ENCODE results near the gene OR4D11. TPM values are rescaled to one million over a fixed set of nuclear protein-coding genes. Genes with fewer than 3 reads are reported as not detected.

OR4D11 gene
- total and polyA plus RNA-seq, 2 of the 13 experiments (the other 11 are each of a cell fraction or from before 2014, with no cell fraction given), result not detected

DNA sequence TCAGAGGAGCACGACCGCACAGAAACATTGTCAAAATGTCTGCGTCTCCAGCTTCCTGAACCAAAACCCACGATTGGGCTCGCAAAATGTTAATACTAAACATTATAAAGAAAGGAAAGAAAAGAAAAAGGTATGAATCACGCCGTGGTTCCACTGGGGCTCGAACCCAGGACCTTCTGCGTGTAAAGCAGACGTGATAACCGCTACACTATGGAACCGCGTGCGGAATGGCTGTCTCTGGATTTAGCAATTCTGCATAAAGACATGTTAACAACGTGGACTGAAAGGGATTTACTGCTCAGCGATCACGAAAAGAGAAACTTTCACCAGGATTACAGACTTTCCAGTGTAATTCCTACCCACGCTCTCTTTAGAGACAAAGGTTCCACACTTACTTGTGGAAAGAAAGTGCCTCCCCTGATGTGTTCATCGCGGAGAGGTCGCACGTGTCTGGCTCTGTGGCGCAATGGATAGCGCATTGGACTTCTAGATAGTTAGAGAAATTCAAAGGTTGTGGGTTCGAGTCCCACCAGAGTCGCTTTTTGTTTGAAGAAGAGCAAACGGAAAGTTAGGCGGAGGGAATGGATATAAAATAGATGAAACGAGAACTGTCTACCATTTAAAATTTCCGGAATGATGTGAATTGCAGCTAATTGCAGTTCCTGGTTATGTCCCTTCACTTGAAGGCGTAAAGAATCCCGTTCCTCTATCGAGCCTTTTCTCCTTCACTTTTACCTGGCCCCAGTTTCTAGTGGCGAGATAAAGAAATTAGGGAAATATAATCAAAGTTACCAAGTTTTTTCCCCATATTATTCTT is 47.7 kb downstream of the OR4D11 start (continued):
- TF ChIP-seq TBX2 (CRISPR knock-in tag; IDR thresholded peaks at IDR 0.05; ENCODE audit: borderline replicate concordance) (peak; percentile 46; the same call in 1 of the 2 replicates), KLF15 (CRISPR knock-in tag; IDR thresholded peaks at IDR 0.05; ENCODE audit: borderline replicate concordance) (no peak), SMARCC2 (IDR thresholded peaks at IDR 0.05) (no peak), SIN3B (IDR thresholded peaks at IDR 0.05; ENCODE audit: low read length) (0 out of 2 replicates have a peak, but pooled peaks have one; percentile 35), ZNF788 (CRISPR knock-in tag; IDR thresholded peaks at IDR 0.05; ENCODE audit: borderline replicate concordance) (no peak), KLF6 (CRISPR knock-in tag; IDR thresholded peaks at IDR 0.05) (0 out of 2 replicates have a peak, but pooled peaks have one; percentile 46), CREB1 (IDR thresholded peaks at IDR 0.05) (no peak), CREB1 (CRISPR knock-in tag; IDR thresholded peaks at IDR 0.05) (peak; percentile 53), IRX3 (CRISPR knock-in tag; IDR thresholded peaks at IDR 0.05; ENCODE audit: borderline replicate concordance, low read depth) (no peak), SPEN (CRISPR knock-in tag; IDR thresholded peaks at IDR 0.05; ENCODE audit: low read depth) (0 out of 2 replicates have a peak, but pooled peaks have one; percentile 28), RXRB (CRISPR knock-in tag; IDR thresholded peaks at IDR 0.05; ENCODE audit: borderline replicate concordance) (no peak), RFXAP (CRISPR knock-in tag; IDR thresholded peaks at IDR 0.05; ENCODE audit: borderline replicate concordance) (0 out of 2 replicates have a peak, but pooled peaks have one; percentile 0), YY1 (IDR thresholded peaks at IDR 0.05; ENCODE audit: insufficient read depth, insufficient replicate concordance, low read depth, low read length) (peak; percentile 51), ZFP36 (IDR thresholded peaks at IDR 0.05; ENCODE audit: borderline replicate concordance, low read depth, low read length, partially characterized antibody) (no peak), SRF (IDR thresholded peaks at IDR 0.05; ENCODE audit: low read depth, low read length) (no peak), ARNT2 (CRISPR knock-in tag; IDR thresholded peaks at IDR 0.05; ENCODE audit: low read depth) (0 out of 2 replicates have a peak, but pooled peaks have one; percentile 34), TAF1 (CRISPR knock-in tag; IDR thresholded peaks at IDR 0.05) (no peak), REXO4 (CRISPR knock-in tag; IDR thresholded peaks at IDR 0.05; ENCODE audit: borderline replicate concordance) (no peak), NCOR1 (IDR thresholded peaks at IDR 0.05; ENCODE audit: borderline replicate concordance, low read length) (peak; percentile 79), KLF16 (CRISPR knock-in tag; IDR thresholded peaks at IDR 0.05) (peak in 1 of 2 experiments; percentile 4; a peak in 2 of 4 replicates), TAF15 (IDR thresholded peaks at IDR 0.05; ENCODE audit: low read depth, low read length, poor library complexity, severe bottlenecking) (no peak), SAFB2 (CRISPR knock-in tag; IDR thresholded peaks at IDR 0.05; ENCODE audit: borderline replicate concordance, low read depth) (no peak; the same call in 1 of the 2 replicates)
- TF ChIP-seq, protein P1, sequence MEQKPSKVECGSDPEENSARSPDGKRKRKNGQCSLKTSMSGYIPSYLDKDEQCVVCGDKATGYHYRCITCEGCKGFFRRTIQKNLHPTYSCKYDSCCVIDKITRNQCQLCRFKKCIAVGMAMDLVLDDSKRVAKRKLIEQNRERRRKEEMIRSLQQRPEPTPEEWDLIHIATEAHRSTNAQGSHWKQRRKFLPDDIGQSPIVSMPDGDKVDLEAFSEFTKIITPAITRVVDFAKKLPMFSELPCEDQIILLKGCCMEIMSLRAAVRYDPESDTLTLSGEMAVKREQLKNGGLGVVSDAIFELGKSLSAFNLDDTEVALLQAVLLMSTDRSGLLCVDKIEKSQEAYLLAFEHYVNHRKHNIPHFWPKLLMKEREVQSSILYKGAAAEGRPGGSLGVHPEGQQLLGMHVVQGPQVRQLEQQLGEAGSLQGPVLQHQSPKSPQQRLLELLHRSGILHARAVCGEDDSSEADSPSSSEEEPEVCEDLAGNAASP (CRISPR knock-in tag; IDR thresholded peaks at IDR 0.05; ENCODE audit: borderline replicate concordance), result peak; percentile 45; the same call in 1 of the 2 replicates
- TF ChIP-seq, protein P2, sequence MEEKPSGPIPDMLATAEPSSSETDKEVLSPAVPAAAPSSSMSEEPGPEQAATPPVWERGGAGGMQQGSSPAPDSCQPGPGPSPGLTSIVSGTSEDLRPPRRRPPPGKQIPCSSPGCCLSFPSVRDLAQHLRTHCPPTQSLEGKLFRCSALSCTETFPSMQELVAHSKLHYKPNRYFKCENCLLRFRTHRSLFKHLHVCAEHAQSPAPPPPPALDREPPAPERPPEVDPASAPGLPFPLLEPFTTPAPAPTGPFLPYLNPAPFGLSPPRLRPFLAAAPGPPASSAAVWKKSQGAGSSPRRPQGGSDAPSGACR (CRISPR knock-in tag; IDR thresholded peaks at IDR 0.05), result no peak
- TF ChIP-seq, protein P3, sequence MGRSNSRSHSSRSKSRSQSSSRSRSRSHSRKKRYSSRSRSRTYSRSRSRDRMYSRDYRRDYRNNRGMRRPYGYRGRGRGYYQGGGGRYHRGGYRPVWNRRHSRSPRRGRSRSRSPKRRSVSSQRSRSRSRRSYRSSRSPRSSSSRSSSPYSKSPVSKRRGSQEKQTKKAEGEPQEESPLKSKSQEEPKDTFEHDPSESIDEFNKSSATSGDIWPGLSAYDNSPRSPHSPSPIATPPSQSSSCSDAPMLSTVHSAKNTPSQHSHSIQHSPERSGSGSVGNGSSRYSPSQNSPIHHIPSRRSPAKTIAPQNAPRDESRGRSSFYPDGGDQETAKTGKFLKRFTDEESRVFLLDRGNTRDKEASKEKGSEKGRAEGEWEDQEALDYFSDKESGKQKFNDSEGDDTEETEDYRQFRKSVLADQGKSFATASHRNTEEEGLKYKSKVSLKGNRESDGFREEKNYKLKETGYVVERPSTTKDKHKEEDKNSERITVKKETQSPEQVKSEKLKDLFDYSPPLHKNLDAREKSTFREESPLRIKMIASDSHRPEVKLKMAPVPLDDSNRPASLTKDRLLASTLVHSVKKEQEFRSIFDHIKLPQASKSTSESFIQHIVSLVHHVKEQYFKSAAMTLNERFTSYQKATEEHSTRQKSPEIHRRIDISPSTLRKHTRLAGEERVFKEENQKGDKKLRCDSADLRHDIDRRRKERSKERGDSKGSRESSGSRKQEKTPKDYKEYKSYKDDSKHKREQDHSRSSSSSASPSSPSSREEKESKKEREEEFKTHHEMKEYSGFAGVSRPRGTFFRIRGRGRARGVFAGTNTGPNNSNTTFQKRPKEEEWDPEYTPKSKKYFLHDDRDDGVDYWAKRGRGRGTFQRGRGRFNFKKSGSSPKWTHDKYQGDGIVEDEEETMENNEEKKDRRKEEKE (IDR thresholded peaks at IDR 0.05), result no peak
